Fibroblast of villous mesenchyme (primary cell): Measurements from ENCODE around the gene OLIG2. TPM values are rescaled to one million over a fixed set of nuclear protein-coding genes. Genes with fewer than 3 reads are reported as not detected.

Source experiments
- DNase-seq: peaks from one replicate; pipeline ENCODE4 v3.0.0-alpha.2; 2010; ENCODE audit warnings: low read depth
- H3K4me3 ChIP-seq: 2 replicates; pipeline ENCODE4 v1.5.1; 2011; ENCODE audit warnings: low read depth, mild to moderate bottlenecking, low read length
- total RNA-seq: library from RNA; depleted of rRNA; stranded (reverse); fragments of >200 nt; gene quantifications from 2 replicates; pipeline ENCODE4 v1.2.3, GENCODE V29; 2012
- TF ChIP-seq, protein P1 (sequence below): IDR thresholded peaks from 2 replicates; pipeline ENCODE4 v1.5.1; 2012; ENCODE audit warnings: low read depth, mild to moderate bottlenecking, low read length; ENCODE audit not compliant: insufficient read depth

The OLIG2 gene
- total RNA-seq, 1 donor = not detected

- DNase-seq = no peak
- TF ChIP-seq, protein P1, sequence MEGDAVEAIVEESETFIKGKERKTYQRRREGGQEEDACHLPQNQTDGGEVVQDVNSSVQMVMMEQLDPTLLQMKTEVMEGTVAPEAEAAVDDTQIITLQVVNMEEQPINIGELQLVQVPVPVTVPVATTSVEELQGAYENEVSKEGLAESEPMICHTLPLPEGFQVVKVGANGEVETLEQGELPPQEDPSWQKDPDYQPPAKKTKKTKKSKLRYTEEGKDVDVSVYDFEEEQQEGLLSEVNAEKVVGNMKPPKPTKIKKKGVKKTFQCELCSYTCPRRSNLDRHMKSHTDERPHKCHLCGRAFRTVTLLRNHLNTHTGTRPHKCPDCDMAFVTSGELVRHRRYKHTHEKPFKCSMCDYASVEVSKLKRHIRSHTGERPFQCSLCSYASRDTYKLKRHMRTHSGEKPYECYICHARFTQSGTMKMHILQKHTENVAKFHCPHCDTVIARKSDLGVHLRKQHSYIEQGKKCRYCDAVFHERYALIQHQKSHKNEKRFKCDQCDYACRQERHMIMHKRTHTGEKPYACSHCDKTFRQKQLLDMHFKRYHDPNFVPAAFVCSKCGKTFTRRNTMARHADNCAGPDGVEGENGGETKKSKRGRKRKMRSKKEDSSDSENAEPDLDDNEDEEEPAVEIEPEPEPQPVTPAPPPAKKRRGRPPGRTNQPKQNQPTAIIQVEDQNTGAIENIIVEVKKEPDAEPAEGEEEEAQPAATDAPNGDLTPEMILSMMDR = no peak
- no peak overlapping the region for H3K4me3 ChIP-seq
Observed at GRCh38 chr21:33063375-33063883, 37.7 kb downstream of the OLIG2 start.

- TF ChIP-seq, protein P1 = no peak
- DNase-seq = no peak
- no peak overlapping the region for H3K4me3 ChIP-seq
Observed at GRCh38 chr21:33063907-33064622, 38.3 kb downstream of the OLIG2 start.

GRCh38 chr21:33064623-33065390, 39.1 kb downstream of the OLIG2 start:
- TF ChIP-seq, protein P1 = no peak
- H3K4me3 ChIP-seq = no peak overlapping the region
- no peak for DNase-seq

GRCh38 chr21:33067043-33067442, 41.3 kb downstream of the OLIG2 start:
- DNase-seq = no peak
- H3K4me3 ChIP-seq = no peak overlapping the region
- TF ChIP-seq, protein P1 = no peak

GRCh38 chr21:33067457-33067856, 41.7 kb downstream of the OLIG2 start:
- DNase-seq = no peak
- TF ChIP-seq, protein P1 = no peak
- H3K4me3 ChIP-seq = no peak overlapping the region

DNA sequence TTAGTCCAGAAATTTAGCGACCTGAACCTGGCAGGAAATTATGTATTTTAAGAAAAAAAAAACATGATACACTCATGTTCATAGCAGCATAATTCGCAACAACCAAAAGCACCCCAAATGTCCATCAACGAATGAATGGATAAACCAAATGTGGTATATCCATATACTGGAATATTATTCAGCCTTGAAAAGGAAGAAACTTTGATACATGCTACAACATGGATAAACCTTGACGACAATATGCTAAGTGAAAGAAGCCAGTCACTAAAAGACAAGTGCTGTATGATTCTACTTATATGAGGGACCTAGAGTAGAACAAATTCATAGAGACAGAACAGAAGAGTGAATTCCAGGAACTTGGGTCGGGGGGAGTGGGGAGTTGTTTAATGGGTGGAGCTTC, 43.5 kb downstream of the OLIG2 start:
- no peak overlapping the region for H3K4me3 ChIP-seq
- TF ChIP-seq, protein P1 = no peak
- no peak for DNase-seq
